Measurements from ENCODE around the gene DCAF4L1.

- no peak for TF ChIP-seq POLR2A (IDR thresholded peaks at IDR 0.05; ENCODE audit: low read length)
- no peak for TF ChIP-seq GATA1 (IDR thresholded peaks at IDR 0.05; ENCODE audit: low read depth, low read length)
Measured at GRCh38 chr4:41969671-41970070, 11.9 kb upstream of the DCAF4L1 start.

All from erythroblast (primary cell).